ENCODE data around the gene PCDHA7.
"Not testable (repeated sequence)": the region's sequence is repeated elsewhere in the genome, so short reads cannot be mapped to it uniquely, and the experiment has no call there.

PCDHA7 gene

GRCh38 chr5:140822281-140822629 lies 11.8 kb upstream of the PCDHA7 start:
- no peak for DNase-seq

GRCh38 chr5:140822969-140823368 lies 11.1 kb upstream of the PCDHA7 start:
- DNase-seq, result not testable (repeated sequence)

- no peak for DNase-seq
Observed at GRCh38 chr5:140823475-140823874, 10.6 kb upstream of the PCDHA7 start.

- no peak for DNase-seq
Observed at GRCh38 chr5:140827704-140828361, 6.2 kb upstream of the PCDHA7 start, which contains the start of gene PCDHA6. Gene PCDHA6, plus strand, starts transcription at chr5:140827960. Its CDS starts 132 bp downstream, at chr5:140828092.

- no peak for DNase-seq
Observed at GRCh38 chr5:140828362-140828737, 5.7 kb upstream of the PCDHA7 start.

GRCh38 chr5:140829511-140830501 lies 4.3 kb upstream of the PCDHA7 start:
- not testable (repeated sequence) for DNase-seq

GRCh38 chr5:140834439-140835008 lies 455 bp downstream of the PCDHA7 start:
- DNase-seq, result not testable (repeated sequence)

- DNase-seq, result no peak
Observed at GRCh38 chr5:140835622-140836510, 1.8 kb downstream of the PCDHA7 start.

- DNase-seq, result no peak
Observed at GRCh38 chr5:140840978-140841962, 7.2 kb downstream of the PCDHA7 start, which contains the start of gene PCDHA8. Gene PCDHA8, plus strand, starts transcription at chr5:140841187. Its CDS starts 135 bp downstream, at chr5:140841322.

- no peak for DNase-seq
Observed at GRCh38 chr5:140842798-140843733, 9.0 kb downstream of the PCDHA7 start.

GRCh38 chr5:140848139-140849102 lies 14.4 kb downstream of the PCDHA7 start, which contains the start of gene PCDHA9:
Gene PCDHA9, plus strand, starts transcription at chr5:140848382. Its CDS starts 114 bp downstream, at chr5:140848496.
- not testable (repeated sequence) for DNase-seq

GRCh38 chr5:140849831-140850634 lies 16.0 kb downstream of the PCDHA7 start:
- not testable (repeated sequence) for DNase-seq

- DNase-seq, result no peak
Observed at GRCh38 chr5:140855772-140856674, 22.0 kb downstream of the PCDHA7 start, which contains the start of gene PCDHA10. Gene PCDHA10, plus strand, starts transcription at chr5:140855897. Its CDS starts 152 bp downstream, at chr5:140856049.

- no peak for DNase-seq
Observed at GRCh38 chr5:140857177-140857986, 23.3 kb downstream of the PCDHA7 start.

- DNase-seq, result no peak
Observed at GRCh38 chr5:140857987-140858240, 23.8 kb downstream of the PCDHA7 start.
